BJ (cell line): ENCODE measurements around the gene PHKB. TPM values are rescaled to one million over a fixed set of nuclear protein-coding genes. Genes with fewer than 3 reads are reported as not detected.
"Not testable (repeated sequence)": the region's sequence is repeated elsewhere in the genome, so short reads cannot be mapped to it uniquely, and the experiment has no call there.

Experiments
- CTCF ChIA-PET: fragments of 350-600 bp; formaldehyde crosslinking; extraction: SDS; loops from one replicate; lab custom pipeline; 2021; ENCODE audit warnings: antibody characterized with exemption, inconsistent platforms; lab: Yijun Ruan, JAX
- POLR2A ChIA-PET: fragments of 300-600 bp; sonication (Branson Sonifier 250); formaldehyde crosslinking; extraction: SDS; loops from one replicate; lab custom pipeline; 2021; ENCODE audit warnings: antibody characterized with exemption; lab: Charles Lee
- DNase-seq: peaks from one replicate; pipeline ENCODE4 v3.0.0-alpha.2; 2011; ENCODE audit warnings: low read depth
- H3K27me3 ChIP-seq: 2 replicates; pipeline ENCODE4 v1.6.0; 2011; ENCODE audit warnings: low read length; ENCODE audit not compliant: control insufficient read depth, insufficient read depth
- H3K36me3 ChIP-seq: 2 replicates; pipeline ENCODE4 v1.5.1; 2011; ENCODE audit warnings: low read length; ENCODE audit not compliant: control insufficient read depth, insufficient read depth
- H3K4me3 ChIP-seq: 2 replicates; pipeline ENCODE4 v1.5.1; 2011; ENCODE audit warnings: low read depth, mild to moderate bottlenecking, control low read depth, low read length
- polyA plus RNA-seq: library from polyadenylated mRNA; depleted of rRNA; stranded (reverse); fragments of >200 nt; gene quantifications from 2 replicates; pipeline ENCODE4 v1.2.3, GENCODE V29; 2011
- TF ChIP-seq, protein P1 (sequence below): IDR thresholded peaks from 2 replicates; pipeline ENCODE4 v1.5.1; 2011; ENCODE audit warnings: low read depth, mild to moderate bottlenecking, control low read depth, inconsistent platforms, low read length, moderate library complexity; ENCODE audit not compliant: insufficient read depth

PHKB gene
- polyA plus RNA-seq, 1 experiment: 44.9 TPM

DNA sequence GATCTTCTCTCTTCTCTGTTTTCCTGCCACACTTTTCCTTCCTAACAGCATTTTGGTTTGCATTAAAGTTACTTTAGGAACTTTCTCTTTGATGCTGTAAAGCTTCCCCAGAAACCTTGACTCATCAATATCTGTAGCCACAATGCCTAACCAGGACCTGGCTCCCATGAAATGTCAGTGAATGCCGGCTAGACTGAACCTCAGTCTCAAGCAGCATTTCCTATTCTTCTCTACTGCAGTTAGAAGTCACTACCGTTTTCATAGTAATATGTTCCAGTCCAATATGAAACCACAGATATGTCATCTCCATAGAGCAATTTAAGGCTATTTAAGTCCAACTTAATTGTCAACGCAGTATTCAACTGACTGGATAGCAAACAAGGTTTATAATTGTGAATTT lies 29.2 kb upstream of the PHKB start:
- CTCF ChIA-PET: interaction anchor here (0.7 kb wide), 1 partner anchor 28 kb away, joined by 3 read pairs; no protein-coding TSS in a partner anchor
- Histone ChIP-seq H3K27me3 (no peaks in the 10 kb centered on the region), H3K36me3 (peaks cover 3% of the 10 kb centered on the region), H3K4me3 (no peak overlapping the region)
- POLR2A ChIA-PET: no interaction called here
- TF ChIP-seq, protein P1, sequence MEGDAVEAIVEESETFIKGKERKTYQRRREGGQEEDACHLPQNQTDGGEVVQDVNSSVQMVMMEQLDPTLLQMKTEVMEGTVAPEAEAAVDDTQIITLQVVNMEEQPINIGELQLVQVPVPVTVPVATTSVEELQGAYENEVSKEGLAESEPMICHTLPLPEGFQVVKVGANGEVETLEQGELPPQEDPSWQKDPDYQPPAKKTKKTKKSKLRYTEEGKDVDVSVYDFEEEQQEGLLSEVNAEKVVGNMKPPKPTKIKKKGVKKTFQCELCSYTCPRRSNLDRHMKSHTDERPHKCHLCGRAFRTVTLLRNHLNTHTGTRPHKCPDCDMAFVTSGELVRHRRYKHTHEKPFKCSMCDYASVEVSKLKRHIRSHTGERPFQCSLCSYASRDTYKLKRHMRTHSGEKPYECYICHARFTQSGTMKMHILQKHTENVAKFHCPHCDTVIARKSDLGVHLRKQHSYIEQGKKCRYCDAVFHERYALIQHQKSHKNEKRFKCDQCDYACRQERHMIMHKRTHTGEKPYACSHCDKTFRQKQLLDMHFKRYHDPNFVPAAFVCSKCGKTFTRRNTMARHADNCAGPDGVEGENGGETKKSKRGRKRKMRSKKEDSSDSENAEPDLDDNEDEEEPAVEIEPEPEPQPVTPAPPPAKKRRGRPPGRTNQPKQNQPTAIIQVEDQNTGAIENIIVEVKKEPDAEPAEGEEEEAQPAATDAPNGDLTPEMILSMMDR: no peak
- no peak for DNase-seq

DNA sequence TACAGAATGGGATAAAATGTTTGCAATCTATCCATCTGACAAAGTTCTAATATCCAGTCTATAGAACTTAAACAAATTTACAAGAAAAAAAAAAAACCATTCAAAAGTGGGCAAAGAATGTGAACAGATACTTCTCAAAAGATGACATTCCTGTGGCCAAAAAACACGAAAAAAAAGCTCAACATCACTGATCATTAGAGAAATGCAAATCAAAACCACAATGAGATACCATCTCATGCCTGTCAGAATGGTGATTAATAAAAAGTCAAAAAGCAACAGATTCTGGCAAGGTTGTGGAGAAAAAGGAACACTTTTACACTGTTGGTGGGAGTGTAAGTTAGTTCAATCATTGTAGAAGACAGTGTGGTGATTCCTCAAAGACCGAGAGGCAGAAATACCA lies 26.9 kb upstream of the PHKB start:
- H3K27me3 ChIP-seq, POLR2A ChIA-PET, H3K36me3 ChIP-seq, CTCF ChIA-PET, H3K4me3 ChIP-seq, DNase-seq: not testable (repeated sequence)

DNA sequence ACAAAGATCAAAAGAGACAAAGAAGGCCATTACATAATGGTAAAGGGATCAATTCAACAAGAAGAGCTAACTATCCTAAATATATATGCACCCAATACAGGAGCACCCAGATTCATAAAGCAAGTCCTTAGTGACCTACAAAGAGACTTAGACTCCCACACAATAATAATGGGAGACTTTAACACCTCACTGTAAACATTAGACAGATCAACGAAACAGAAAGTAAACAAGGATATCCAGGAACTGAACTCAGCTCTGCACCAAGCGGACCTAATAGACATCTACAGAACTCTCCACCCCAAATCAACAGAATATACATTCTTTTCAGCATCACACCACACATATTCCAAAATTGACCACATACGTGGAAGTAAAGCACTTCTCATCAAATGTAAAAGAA lies 21.1 kb upstream of the PHKB start:
- H3K36me3 ChIP-seq, POLR2A ChIA-PET, CTCF ChIA-PET, DNase-seq, H3K27me3 ChIP-seq, H3K4me3 ChIP-seq: not testable (repeated sequence)

DNA sequence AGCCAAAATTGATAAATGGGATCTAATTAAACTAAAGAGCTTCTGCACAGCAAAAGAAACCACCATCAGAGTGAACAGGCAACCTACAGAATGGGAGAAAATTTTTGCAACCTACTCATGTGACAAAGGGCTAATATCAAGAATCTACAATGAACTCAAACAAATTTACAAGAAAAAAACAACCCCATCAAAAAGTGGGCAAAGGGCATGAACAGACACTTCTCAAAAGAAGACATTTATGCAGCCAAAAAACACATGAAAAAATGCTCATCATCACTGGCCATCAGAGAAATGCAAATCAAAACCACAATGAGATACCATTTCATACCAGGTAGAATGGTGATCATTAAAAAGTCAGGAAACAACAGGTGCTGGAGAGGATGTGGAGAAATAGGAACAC lies 18.2 kb upstream of the PHKB start:
- DNase-seq, CTCF ChIA-PET, POLR2A ChIA-PET, H3K36me3 ChIP-seq, H3K4me3 ChIP-seq, H3K27me3 ChIP-seq: not testable (repeated sequence)

DNA sequence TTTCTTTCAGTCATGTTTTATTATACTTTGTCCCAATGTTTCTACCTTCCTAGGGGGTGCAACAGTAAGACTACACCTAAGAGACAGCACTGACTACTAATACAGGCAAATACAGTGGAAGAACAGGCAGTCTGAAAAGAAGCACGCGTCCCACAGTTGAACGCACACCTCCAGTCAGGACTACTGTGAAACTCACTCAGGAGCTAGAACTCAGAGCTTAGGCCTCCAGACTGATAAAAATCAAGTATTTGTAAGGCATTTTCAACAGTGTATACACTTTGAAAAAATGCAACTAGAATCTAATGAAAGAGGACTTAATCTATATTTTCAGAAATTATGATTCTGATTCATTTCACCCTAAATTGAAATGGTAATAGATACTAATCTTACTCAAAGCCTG lies 14.7 kb upstream of the PHKB start:
- Histone ChIP-seq H3K27me3 (no peaks in the 10 kb centered on the region), H3K4me3 (no peak overlapping the region), H3K36me3 (peaks cover 1% of the 10 kb centered on the region)
- POLR2A ChIA-PET: no interaction called here
- CTCF ChIA-PET: no interaction called here
- TF ChIP-seq, protein P1: no peak
- DNase-seq: no peak

DNA sequence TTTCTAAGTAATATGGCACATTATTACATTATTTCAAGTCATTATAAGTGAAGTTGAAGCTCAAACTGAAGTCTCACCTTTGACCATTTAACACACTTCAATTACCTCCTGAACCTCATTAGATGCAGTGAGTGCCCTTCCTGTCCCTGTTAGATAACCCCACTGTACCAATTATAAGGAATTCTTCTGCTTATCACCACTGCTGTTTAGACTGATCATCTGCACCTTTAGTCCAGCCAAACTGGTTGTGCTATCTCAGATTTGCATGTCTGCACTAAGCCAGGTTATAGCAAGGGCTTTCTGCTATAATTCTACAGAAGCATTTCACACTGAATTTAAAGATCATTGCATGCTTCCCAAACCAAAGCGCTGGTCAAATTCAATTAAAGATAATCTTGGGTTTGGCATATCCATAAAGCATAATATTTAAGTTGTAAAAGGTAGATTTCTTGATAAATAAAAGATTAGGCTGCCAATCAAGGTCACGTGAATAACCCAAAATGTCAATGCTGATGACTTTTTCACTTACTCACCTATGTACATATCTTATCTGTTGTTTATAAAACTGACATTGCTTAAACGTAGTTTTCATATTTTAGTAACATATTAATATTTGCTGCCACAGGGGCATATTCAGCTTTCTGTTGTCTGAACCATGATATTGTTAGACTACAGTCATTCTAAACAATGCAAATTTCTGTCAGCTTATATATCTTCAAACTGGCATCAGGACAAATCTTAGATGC lies 12.1 kb upstream of the PHKB start:
- ChIA-PET POLR2A (no interaction called here), CTCF (interaction anchor here (1.3 kb wide), 1 partner anchor 13 kb away, joined by 3 read pairs; the partner anchor contains the start of gene PHKB)
- DNase-seq: no peak
- H3K27me3 ChIP-seq: no peaks in the 10 kb centered on the region
- H3K4me3 ChIP-seq: no peak overlapping the region
- peaks cover 3% of the 10 kb centered on the region for H3K36me3 ChIP-seq
- TF ChIP-seq, protein P1: no peak

DNA sequence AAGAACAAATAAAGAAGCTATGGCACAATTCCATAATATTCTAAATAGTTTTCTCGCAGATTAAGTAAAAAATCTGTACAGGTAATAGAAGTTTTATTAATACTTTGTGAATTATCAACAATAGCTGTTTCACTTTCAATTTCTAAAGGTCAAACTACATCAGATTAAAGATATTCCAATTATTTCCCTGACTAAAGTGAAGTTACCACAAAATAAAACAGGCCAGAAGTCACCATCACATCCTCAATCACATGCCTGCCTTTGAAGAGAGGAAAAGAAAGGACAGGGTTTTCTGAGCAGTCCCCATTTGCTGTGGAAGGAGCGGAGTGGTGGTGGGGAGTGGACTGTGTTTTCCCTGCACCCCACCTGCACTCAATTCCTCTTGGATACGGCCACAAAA lies 11.3 kb upstream of the PHKB start:
- ChIA-PET POLR2A (no interaction called here), CTCF (no interaction called here)
- Histone ChIP-seq H3K4me3 (no peak overlapping the region), H3K27me3 (no peaks in the 10 kb centered on the region), H3K36me3 (peaks cover 3% of the 10 kb centered on the region)
- TF ChIP-seq, protein P1: no peak
- no peak for DNase-seq
